GM12878 (cell line): Measurements from ENCODE around the gene CCNB1IP1. TPM values are rescaled to one million over a fixed set of nuclear protein-coding genes. Genes with fewer than 3 reads are reported as not detected.

Experiments used
- ATAC-seq: fragments of 200-7000 bp; cut with Tn5 transposase; 3 replicates; pipeline ENCODE4 v1.9.1; 2020; ENCODE audit warnings: mild to moderate bottlenecking, moderate library complexity
- BruUV-seq: library from RNA; stranded (reverse); fragments of 400-500 nt; replicated peaks from 2 replicates; lab custom pipeline; 2021; lab: Mats Ljungman, UMichigan
- CTCF ChIA-PET: fragments of 300-600 bp; sonication (Branson Sonifier 250); formaldehyde crosslinking; extraction: SDS; loops from one replicate; lab custom pipeline; 2021; ENCODE audit warnings: inconsistent platforms; lab: Yijun Ruan, JAX
- POLR2A ChIA-PET: fragments of 350-600 bp; formaldehyde crosslinking; extraction: SDS; loops from one replicate; lab custom pipeline; 2021; ENCODE audit warnings: inconsistent platforms; lab: Charles Lee
- RAD21 ChIA-PET: fragments of 300-600 bp; sonication (Branson Sonifier 250); formaldehyde crosslinking; loops from one replicate; lab custom pipeline; 2023; ENCODE audit warnings: antibody characterized with exemption; ENCODE audit not compliant: unreplicated experiment; lab: Charles Lee
- SMC1A ChIA-PET: fragments of 300-600 bp; sonication (Branson Sonifier 250); formaldehyde crosslinking; loops from one replicate; lab custom pipeline; 2023; ENCODE audit not compliant: unreplicated experiment, uncharacterized antibody; lab: Charles Lee
- DNase-seq: peaks from one replicate; pipeline ENCODE4 v3.0.0-alpha.2; 2011; ENCODE audit warnings: low read depth, low spot score
- FAIRE-seq: peaks from 3 replicates; lab custom pipeline; 2011; peaks lifted over from hg19 to GRCh38; lab: Jason Lieb, UNC
- H2AFZ ChIP-seq: 2 replicates; pipeline ENCODE4 v1.6.0; 2011; ENCODE audit warnings: low read depth, low read length, control low read depth; ENCODE audit not compliant: control insufficient read depth
- H3K27ac ChIP-seq: 2 replicates; pipeline ENCODE4 v1.5.1; 2011; ENCODE audit warnings: control low read depth; ENCODE audit not compliant: control insufficient read depth, insufficient read depth
- H3K27me3 ChIP-seq, 2 experiments: replicated peaks in 1 of 2; 2 replicates each; pipeline versions ENCODE4 v1.6.0 to v1.6.1; 2011; ENCODE audit warnings: low read length in 1 of 2; ENCODE audit not compliant: control insufficient read depth in 2 of 2, insufficient read depth in 2 of 2
- H3K36me3 ChIP-seq, 2 experiments: 2 replicates each; pipeline ENCODE4 v1.5.1; 2011; ENCODE audit warnings: low read length in 1 of 2; ENCODE audit not compliant: control insufficient read depth in 2 of 2, insufficient read depth in 2 of 2
- H3K4me1 ChIP-seq: 2 replicates; pipeline ENCODE4 v1.6.1; 2011; ENCODE audit warnings: mild to moderate bottlenecking, low read length, moderate library complexity, mixed read lengths; ENCODE audit not compliant: control insufficient read depth, insufficient read depth
- H3K4me2 ChIP-seq: 2 replicates; pipeline ENCODE4 v1.6.0; 2011; ENCODE audit warnings: control low read depth; ENCODE audit not compliant: control insufficient read depth, insufficient read depth
- H3K4me3 ChIP-seq: fragments of 200-600 bp; sonication (generic); 2 replicates; pipeline ENCODE4 v1.5.1; 2016
- H3K79me2 ChIP-seq: 2 replicates; pipeline ENCODE4 v1.6.0; 2011; ENCODE audit warnings: low read length; ENCODE audit not compliant: control insufficient read depth, insufficient read depth
- H3K9ac ChIP-seq: 2 replicates; pipeline ENCODE4 v1.8.0; 2011; ENCODE audit warnings: low read length, control low read depth, mixed read lengths; ENCODE audit not compliant: control insufficient read depth, insufficient read depth
- H3K9me3 ChIP-seq: replicated peaks from 3 replicates; pipeline ENCODE4 v1.5.1; 2011; ENCODE audit warnings: mild to moderate bottlenecking, low read length; ENCODE audit not compliant: control insufficient read depth, insufficient read depth
- H4K20me1 ChIP-seq: 2 replicates; pipeline ENCODE4 v1.6.0; 2011; ENCODE audit not compliant: control insufficient read depth, insufficient read depth
- CBFB ChIP-seq: IDR thresholded peaks from 2 replicates; pipeline ENCODE4 v1.6.1; 2016; ENCODE audit warnings: antibody characterized with exemption, low read depth
- CBX3 ChIP-seq: fragments of 200-600 bp; sonication (generic); IDR thresholded peaks from 2 replicates; pipeline ENCODE4 v1.6.1; 2016; ENCODE audit warnings: low read depth, borderline replicate concordance
- EP300 ChIP-seq, 2 experiments: fragments of 150-350 bp in 1 of 2; IDR thresholded peaks; 2 replicates each; pipeline ENCODE4 v1.6.1; 2011 to 2012; ENCODE audit warnings: low read depth in 2 of 2, low read length in 2 of 2, borderline replicate concordance in 1 of 2, improper control_type of control experiment in 1 of 2, inconsistent platforms in 1 of 2; ENCODE audit not compliant: control insufficient read depth in 1 of 2
- HDAC2 ChIP-seq: fragments of 200-600 bp; sonication (generic); IDR thresholded peaks from 2 replicates; pipeline ENCODE4 v1.6.1; 2017
- MEF2B ChIP-seq: fragments of 450-650 bp; IDR thresholded peaks from 2 replicates; pipeline ENCODE4 v1.6.1; 2018; ENCODE audit warnings: mild to moderate bottlenecking, moderate library complexity; ENCODE audit not compliant: partially characterized antibody, poor library complexity, severe bottlenecking
- MTA2 ChIP-seq: fragments of 450-650 bp; IDR thresholded peaks from 2 replicates; pipeline ENCODE4 v1.6.1; 2016; ENCODE audit warnings: low read depth, mild to moderate bottlenecking, moderate library complexity
- MTA3 ChIP-seq: IDR thresholded peaks from 2 replicates; pipeline ENCODE4 v1.6.1; 2012; ENCODE audit warnings: low read length, inconsistent platforms, borderline replicate concordance
- RB1 ChIP-seq: fragments of 450-650 bp; formaldehyde crosslinking; IDR thresholded peaks from 2 replicates; pipeline ENCODE4 v1.6.1; 2017; ENCODE audit warnings: mild to moderate bottlenecking, borderline replicate concordance
- TARDBP ChIP-seq: IDR thresholded peaks from 2 replicates; pipeline ENCODE4 v1.6.1; 2016; ENCODE audit warnings: borderline replicate concordance
- TCF12 ChIP-seq: IDR thresholded peaks from 2 replicates; pipeline ENCODE4 v1.6.1; 2011; ENCODE audit warnings: low read depth, mild to moderate bottlenecking, low read length
- ZBED1 ChIP-seq: IDR thresholded peaks from 2 replicates; pipeline ENCODE4 v1.6.1; 2016; ENCODE audit warnings: borderline replicate concordance
- WGBS: methylation state at CpG from one replicate; pipeline ENCODE4 v1.1.6; 2016; ENCODE audit warnings: low lambda C conversion rate; ENCODE audit not compliant: insufficient replicate concordance, insufficient coverage; ENCODE audit errors: missing lambda C conversion rate; 5-methylcytosine and 5-hydroxymethylcytosine counted together
- in situ Hi-C: fragments of 300-500 bp; cut with MboI; formaldehyde crosslinking; loops from 9 replicates; pipeline ENCODE4 v1.14.3; 2018; ENCODE audit warnings: mixed read lengths
- intact Hi-C: fragments of 100-400 bp; cut with micrococcal nuclease; formaldehyde crosslinking; loops from one replicate; pipeline ENCODE4 v1.14.2; 2022; ENCODE audit not compliant: unreplicated experiment
- polyA plus RNA-seq, 11 experiments: library from polyadenylated mRNA; depleted of rRNA in 4 of 11; unstranded in 6 of 11; stranded (reverse) in 5 of 11; fragments of >200 nt; fragmentation: Nextera tagmentation in 4 of 11; fragmentation: Illumina TruSeq in 1 of 11; extraction: Ambion mirVana in 4 of 11; extraction: Trizol in 1 of 11; gene quantifications; 1 replicate in 1 of 11; 2 replicates in 10 of 11; pipeline versions ENCODE4 v1.2.1 to v1.2.3, GENCODE V29; 2011 to 2016; ENCODE audit warnings: inconsistent platforms in 2 of 11, missing spikeins in 2 of 11, low read depth in 1 of 11
- total RNA-seq, 4 experiments: library from RNA; depleted of rRNA in 3 of 4; stranded (reverse); fragments of >200 nt in 3 of 4; fragmentation: Illumina TruSeq in 1 of 4; extraction: Trizol in 1 of 4; gene quantifications; 2 replicates each; pipeline versions ENCODE4 v1.2.1 to v1.2.3, GENCODE V29; 2013 to 2021
- TF ChIP-seq, protein P1 (sequence below): IDR thresholded peaks from 2 replicates; pipeline ENCODE4 v1.6.1; 2011; ENCODE audit warnings: borderline replicate concordance, low read depth, mild to moderate bottlenecking, moderate library complexity, low read length; ENCODE audit not compliant: insufficient read depth, poor library complexity, severe bottlenecking
- TF ChIP-seq, protein P2 (sequence below): fragments of 150-350 bp; IDR thresholded peaks from 2 replicates; pipeline ENCODE4 v1.6.1; 2016; ENCODE audit warnings: low read depth, low read length
- TF ChIP-seq, protein P3 (sequence below): IDR thresholded peaks from 2 replicates; pipeline ENCODE4 v1.6.1; 2012; ENCODE audit warnings: low read depth, low read length, improper control_type of control experiment

The CCNB1IP1 gene
- total and polyA plus RNA-seq, 10 of the 15 experiments (the other 5 are each of a cell fraction or from before 2014, with no cell fraction given), result 20.4 to 165 (median 86.5) TPM

DNA sequence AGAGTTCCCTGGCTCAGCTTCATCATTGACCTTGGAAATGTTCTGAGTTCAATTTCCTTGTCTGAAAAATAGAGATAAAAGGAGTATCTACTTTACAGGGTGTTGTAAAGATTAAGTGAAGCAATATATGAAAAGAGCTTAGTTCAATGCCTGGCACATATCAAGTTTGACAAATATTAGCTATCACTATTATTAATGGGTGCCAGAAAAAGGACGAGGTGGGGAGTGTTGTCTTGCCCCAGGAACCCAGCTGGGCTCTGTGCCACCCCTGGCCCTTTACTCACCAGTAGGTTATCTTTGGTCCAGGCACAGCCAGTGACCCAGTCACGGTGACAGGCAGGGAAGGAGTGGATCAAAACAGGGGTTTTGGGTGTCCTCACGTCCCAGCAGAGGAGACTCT is 42.4 kb upstream of the CCNB1IP1 start:
- 93% methylated on average over 3 of the region's 3 CpGs for WGBS
- Histone ChIP-seq H3K9ac (no peak overlapping the region), H3K27ac (no peak overlapping the region), H3K4me1 (no peaks in the 10 kb centered on the region), H4K20me1 (no peaks in the 10 kb centered on the region), H3K36me3 (peaks cover 24 to 30% of the 10 kb centered on the region in 2 experiments), H3K4me2 (no peak overlapping the region), H3K4me3 (no peak overlapping the region), H2AFZ (no peak overlapping the region), H3K27me3 (no peaks in the 10 kb centered on the region), H3K79me2 (no peaks in the 10 kb centered on the region), H3K9me3 (no peaks in the 10 kb centered on the region)
- RAD21 ChIA-PET, result no interaction called here
- no peak for ATAC-seq
- TF ChIP-seq, protein P1, sequence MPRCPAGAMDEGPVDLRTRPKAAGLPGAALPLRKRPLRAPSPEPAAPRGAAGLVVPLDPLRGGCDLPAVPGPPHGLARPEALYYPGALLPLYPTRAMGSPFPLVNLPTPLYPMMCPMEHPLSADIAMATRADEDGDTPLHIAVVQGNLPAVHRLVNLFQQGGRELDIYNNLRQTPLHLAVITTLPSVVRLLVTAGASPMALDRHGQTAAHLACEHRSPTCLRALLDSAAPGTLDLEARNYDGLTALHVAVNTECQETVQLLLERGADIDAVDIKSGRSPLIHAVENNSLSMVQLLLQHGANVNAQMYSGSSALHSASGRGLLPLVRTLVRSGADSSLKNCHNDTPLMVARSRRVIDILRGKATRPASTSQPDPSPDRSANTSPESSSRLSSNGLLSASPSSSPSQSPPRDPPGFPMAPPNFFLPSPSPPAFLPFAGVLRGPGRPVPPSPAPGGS, result no peak
- TF ChIP-seq MTA3 (no peak), RB1 (no peak), MEF2B (no peak), CBX3 (no peak), MTA2 (no peak), ZBED1 (no peak), EP300 (IDR thresholded peaks at IDR 0.05; ENCODE audit: borderline replicate concordance in 1 of 2, control insufficient read depth in 1 of 2, low read depth in 2 of 2, low read length in 2 of 2) (no peak), HDAC2 (no peak), TARDBP (no peak), TCF12 (no peak), CBFB (no peak)
- TF ChIP-seq, protein P2, sequence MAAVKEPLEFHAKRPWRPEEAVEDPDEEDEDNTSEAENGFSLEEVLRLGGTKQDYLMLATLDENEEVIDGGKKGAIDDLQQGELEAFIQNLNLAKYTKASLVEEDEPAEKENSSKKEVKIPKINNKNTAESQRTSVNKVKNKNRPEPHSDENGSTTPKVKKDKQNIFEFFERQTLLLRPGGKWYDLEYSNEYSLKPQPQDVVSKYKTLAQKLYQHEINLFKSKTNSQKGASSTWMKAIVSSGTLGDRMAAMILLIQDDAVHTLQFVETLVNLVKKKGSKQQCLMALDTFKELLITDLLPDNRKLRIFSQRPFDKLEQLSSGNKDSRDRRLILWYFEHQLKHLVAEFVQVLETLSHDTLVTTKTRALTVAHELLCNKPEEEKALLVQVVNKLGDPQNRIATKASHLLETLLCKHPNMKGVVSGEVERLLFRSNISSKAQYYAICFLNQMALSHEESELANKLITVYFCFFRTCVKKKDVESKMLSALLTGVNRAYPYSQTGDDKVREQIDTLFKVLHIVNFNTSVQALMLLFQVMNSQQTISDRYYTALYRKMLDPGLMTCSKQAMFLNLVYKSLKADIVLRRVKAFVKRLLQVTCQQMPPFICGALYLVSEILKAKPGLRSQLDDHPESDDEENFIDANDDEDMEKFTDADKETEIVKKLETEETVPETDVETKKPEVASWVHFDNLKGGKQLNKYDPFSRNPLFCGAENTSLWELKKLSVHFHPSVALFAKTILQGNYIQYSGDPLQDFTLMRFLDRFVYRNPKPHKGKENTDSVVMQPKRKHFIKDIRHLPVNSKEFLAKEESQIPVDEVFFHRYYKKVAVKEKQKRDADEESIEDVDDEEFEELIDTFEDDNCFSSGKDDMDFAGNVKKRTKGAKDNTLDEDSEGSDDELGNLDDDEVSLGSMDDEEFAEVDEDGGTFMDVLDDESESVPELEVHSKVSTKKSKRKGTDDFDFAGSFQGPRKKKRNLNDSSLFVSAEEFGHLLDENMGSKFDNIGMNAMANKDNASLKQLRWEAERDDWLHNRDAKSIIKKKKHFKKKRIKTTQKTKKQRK, result no peak
- TF ChIP-seq, protein P3, sequence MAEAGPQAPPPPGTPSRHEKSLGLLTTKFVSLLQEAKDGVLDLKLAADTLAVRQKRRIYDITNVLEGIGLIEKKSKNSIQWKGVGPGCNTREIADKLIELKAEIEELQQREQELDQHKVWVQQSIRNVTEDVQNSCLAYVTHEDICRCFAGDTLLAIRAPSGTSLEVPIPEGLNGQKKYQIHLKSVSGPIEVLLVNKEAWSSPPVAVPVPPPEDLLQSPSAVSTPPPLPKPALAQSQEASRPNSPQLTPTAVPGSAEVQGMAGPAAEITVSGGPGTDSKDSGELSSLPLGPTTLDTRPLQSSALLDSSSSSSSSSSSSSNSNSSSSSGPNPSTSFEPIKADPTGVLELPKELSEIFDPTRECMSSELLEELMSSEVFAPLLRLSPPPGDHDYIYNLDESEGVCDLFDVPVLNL, result no peak
- SMC1A ChIA-PET, result interaction anchor here (0.6 kb wide), 1 partner anchor 16 kb away, joined by 4 read pairs; no protein-coding TSS in a partner anchor
- POLR2A ChIA-PET, result no interaction called here
- CTCF ChIA-PET, result interaction anchor here (0.6 to 1.6 kb wide), 4 partner anchors 29 to 481 kb away, joined by 3 read pairs; partner anchors contain the start of gene CCNB1IP1
- no peak for DNase-seq
- FAIRE-seq, result no peak
- intact Hi-C loops (no loop called here), in situ Hi-C loops (no loop called here)
- BruUV-seq, result no TSS peak
